D341Med (cell line): Measurements from ENCODE around the gene RGS13.

Source experiments
- DNase-seq: peaks from one replicate; pipeline ENCODE4 v3.0.0; 2012; ENCODE audit warnings: low spot score

RGS13 gene

DNA sequence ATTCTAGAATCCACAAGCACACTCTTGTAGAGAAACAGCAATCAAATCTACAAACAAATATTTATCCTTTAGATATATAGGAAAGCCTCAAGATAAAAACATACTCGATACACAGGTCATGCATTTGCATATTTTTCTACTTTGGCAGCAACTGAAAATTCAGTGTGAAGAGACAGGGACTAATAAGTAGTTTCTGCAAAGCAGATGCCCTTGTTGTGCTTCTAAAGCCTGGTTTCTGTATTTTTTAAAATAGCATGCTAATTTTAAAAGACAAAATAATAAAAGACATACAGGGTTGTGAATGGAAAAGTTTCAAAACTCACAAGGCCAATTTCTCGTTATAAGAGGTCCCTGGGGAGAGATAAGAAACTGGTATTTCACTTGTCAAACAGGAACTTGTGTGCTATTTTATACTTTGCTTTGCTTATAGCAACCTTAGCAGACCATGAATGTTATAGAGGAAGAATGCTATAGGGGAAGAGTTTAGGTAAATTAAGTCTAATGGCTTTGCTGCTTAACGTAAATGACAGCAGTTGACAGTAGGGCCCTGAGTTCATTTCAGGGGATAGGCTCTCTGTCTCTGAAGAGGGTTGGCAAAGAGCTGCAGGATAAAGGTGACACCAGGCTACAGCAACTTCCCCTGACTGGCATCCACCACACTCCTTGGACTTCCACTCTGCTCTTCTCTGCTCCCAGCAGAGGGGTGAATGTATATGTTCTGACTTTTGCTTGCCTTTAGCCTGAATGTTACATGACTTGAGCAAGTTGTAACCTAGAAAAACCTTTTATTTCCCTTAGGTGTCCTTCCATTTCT, 9.4 kb upstream of the RGS13 start:
- no peak for DNase-seq

DNA sequence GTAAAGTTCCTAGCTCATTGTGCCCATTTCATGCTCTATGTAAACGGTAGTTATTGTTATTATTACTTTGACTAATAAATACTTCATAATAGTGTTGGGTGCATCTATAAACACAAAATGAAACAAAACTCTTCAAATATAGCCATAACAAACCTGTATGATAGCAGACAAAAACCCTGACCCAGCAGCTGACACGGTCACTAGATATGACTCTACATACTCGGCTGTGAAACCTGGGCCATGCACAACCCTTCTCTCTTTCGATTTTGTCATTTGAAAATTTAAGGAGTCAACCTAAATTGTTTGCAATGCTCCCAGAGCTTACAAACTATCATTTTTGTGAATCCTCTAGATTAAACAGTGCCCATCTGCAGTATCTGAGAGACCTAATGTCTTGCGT, 8.0 kb upstream of the RGS13 start:
- DNase-seq: no peak

DNA sequence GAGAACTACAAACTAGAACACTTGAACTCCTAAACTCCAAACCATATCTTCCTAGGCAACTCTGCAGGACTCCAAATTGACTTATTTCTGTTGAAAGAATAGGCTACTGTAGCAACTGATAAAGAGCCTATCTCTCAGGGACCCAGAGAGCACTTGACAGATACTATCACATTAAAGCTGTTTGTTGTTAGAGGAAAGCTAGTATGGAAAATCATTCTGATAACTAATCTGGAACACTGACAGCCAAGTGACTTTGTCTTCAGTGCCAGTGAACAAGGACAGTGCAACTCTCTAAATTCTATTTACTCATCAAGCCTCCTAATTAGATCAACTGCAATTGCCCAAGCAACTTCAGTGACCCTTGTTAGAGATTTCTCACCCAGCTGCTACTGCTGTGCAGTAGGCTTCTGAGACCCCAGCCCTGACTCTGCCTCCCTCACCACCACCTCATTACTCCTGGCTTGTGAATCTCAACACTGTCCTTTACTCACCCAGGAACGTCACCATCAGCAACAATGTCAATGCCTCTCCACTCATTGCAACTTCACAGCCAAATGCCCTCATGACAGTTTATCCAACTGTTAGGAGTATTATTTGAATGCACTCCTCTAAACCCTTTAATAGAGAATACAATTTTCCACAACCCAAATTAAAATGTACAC, 7.4 kb upstream of the RGS13 start:
- DNase-seq: no peak

DNA sequence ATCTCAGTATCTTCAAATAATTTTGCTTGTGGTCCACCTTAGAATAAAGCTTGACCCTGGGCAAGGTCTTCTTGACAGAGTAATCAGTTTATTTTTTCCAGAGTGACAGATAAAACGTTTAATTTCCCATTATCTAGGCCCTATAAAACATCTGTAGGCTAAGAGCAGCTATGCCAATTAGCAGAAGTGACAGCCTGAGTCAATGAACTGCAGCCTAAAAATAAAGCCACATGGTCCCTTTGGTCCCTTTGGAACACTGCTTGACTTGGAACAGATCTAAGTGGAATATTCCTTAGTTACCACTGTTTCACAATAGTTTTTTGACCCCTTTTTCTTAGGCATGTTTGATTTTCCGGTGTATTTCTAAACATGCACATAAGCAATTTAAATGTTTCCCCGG, 6.3 kb upstream of the RGS13 start:
- no peak for DNase-seq

DNA sequence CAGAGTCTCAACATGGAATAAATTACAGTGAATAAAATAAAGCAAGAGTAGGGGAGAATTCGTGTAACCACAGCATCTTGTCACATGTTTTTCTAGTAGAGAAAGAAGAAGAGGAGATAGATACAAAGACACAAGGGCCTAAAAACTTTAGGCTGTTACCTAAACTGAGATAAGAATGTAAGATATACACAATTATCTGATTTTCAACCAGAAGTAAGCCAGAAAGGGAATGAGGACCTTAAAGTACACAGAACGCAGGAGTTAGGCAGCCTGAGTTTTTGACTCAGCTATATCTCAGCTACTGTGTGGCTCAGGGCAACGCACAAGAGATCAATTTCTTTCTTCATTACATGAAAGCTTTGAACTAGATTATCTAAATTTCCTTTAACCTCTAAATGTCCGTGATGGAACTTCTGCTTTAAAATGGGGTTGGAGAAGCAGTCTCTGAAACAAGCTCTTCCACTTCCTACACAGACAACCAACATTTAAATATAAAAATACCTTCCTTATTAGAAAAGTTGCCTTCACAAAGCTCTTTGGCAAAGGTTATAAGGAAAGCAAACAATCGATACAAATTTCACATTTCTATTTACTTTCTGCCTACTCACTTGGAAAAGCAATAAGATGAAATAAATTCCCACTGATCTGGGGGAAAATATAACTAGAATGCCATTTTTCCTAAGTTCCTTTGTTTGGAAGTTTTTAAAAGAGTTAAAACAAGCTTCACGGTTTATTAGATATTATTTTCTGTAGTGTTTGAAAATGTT, 5.2 kb upstream of the RGS13 start:
- DNase-seq: no peak

DNA sequence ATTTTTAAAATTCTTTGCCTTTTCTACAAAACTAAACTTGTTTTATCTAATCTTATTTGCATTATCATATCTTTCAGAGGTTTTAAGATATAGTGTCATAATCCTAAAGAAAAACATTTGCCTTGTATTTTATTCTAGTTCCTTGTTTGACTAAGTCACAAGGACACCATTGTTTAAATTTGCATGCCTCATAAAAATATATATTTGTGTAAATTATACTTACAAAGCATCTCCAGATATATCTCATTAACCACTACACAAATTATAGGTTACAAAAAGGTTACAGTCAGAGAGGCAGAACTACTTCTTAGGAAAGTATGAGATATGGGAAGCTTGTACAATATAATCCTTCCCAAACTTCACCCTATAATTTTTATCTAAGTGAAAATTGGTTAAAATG, 4.2 kb upstream of the RGS13 start:
- no peak for DNase-seq

DNA sequence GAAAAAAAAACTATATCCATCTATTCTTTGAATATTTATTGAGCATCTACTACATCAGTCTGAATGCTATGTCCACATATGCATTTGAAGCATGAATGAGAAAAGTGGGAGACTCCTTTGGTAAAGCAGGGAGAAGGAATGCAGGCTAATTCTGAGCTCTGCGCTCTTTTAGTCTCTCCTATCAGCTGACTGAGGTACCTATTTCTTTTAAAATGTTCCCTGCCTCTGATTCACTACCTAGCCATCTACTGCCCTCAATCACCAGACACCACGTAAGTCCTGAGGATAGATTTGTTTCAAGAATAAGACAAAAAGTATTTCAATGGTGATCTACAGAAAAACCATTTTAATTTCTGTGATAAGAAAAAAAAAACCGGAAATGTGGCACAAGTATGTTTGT, 3.8 kb upstream of the RGS13 start:
- DNase-seq: no peak

DNA sequence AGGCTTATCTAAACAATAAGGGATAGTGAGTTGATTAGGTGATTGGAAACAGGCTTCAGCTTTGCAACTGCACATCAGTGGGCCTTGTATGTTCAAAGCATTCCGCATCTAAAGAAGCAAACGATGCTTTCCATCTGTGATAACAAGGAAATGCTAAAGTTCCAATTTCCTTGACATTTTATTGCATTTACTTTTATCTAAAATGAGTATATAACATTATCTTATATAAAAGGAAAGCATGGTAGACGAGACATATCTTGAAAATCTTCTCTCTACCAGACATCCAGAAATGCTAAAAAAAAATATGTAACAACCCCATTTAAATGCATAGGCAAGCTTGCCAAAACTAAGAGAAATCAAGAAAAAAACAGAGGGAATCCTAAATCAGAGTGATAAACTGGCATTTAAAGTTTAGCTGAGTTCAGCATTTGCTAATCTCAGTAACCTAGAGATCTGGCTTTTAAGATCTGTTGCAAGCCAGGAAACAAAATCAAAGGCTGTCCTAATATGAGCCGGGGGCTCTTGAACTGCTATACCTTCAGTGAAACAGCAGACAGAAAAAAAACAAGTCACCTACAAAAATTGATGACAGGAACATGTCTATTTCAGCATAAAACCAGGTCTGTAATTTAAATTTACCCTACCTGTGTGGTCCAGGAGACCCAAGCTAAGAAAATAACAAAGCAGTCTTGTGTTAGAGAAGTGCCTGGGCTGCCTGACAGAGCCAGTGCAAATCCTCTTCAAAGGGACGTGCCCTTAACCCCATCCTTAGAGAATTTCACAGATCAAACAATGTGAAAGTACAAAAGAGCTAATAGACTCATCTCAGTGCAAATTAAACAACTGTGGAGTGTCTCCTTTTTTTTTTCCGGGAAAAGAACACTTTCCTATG, 3.1 kb upstream of the RGS13 start:
- no peak for DNase-seq

DNA sequence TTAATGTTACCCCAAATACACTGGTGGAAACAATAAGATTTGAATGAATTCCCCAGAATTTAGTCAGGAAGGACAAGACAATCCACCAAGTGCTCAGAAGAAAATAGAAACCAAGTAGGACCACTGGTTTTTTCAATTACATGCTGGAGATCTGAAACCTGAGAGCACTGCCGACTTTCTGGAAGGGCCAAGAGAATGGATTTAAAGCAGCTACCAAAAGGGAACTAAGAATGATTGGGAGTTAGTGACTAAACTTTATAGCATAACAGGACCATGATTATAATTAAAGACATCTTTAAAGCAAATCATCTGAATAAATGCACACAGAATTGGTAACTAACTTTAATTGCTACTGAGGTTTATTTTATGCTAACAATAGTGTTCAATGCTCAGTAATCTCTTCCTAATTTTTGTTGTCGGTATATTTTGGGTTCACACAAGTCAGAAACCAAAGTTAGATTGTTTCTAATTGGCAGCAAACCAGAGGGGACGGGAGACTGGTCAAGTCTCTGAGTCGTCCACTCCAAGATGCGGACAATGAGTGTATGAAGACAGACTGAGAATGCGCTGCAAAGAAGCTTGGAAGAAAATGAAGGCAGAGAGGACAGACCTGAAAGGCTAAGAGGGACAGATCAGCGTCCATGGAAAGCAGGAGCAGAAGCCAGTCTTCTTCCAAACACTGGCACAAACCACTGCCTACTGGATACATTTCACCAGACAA, 2.3 kb upstream of the RGS13 start:
- no peak for DNase-seq

DNA sequence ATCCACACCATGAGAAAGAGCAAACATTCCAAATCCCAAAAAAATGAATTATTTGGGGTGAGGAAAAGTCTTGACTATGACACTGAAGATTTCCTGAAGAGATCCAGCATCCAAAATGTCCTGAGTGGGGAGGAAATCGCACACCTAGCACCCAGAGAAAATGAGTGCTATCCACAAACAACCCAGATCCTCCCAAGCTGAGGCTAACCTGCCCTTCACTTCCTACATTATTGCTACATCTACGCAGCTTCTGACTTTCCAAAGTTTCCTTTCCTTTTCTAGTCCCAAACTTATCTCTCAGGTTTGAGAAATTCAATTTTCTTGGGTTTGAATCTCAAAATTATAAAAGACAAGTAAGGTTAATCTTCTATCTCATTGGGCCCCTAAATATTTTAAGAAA, 906 bp upstream of the RGS13 start:
- no peak for DNase-seq

DNA sequence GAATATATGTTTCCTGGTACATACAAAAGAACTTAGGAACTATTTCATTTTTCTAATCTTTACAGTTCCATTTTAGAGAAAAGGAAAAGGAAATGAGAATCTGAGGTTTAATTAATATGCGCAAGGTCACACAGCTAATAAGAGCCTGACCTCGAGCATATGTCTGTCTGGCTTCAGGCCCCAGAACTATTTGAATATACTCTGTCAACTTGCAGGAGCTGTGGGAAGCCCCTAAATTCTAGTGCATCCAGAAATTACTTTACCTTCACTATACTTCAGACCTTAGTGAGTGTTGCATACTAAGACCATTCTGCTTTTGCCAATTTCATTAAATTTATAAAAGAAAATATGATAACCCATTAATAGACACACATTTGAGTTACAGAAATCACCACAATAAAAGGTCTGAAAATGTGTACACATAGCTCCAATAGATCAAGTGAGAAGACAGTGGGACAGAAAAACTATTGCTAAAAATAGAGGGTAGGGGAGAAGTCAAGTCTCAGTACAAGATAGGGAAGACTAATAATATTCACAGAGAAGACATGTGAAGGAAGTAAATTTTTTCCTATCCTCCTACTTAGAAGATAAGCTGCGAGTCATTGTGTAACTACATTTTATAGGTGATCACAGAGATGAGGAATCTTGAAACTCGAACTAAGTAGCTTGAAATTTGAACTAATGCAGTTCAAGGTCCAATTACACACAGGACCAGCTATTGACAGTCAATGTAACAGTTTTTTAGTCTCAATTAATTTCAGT, 3.8 kb downstream of the RGS13 start:
- no peak for DNase-seq

DNA sequence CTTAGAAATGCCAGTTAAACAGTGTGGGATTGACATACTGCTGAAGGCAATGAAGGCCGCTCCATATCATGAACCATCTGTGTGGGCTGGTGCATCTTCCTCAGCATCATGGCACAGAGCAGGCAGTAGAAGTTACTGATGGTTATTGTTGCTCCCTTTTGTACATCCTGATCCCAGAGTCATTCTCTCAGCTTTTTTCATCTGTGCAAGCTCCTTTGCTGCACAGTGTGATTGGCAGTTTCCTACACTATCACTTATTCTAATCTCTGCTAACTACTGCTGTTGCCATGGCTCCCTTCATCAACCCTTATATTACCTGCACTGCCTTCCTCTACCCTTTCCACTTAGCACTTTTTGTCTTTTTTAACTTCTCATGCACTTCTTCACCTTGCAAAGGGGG, 16.2 kb downstream of the RGS13 start:
- DNase-seq: no peak

DNA sequence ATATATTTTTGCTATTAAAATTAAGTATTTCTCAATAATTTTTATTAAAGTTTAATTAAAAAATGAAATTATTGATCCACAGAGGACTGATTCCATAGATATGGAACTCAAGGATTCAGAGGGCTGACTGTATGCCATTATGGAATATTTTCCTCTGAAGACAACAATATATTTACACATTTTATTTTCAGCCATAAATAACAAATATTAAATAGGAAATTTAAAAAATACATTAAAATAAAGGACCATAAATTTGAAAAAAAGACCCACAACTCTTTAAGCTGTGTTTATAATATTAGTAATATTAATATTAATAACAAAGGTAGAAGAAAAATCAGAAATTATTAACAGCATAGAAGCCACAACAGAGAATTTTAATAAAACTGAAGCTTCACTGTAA, 18.2 kb downstream of the RGS13 start:
- no peak for DNase-seq

DNA sequence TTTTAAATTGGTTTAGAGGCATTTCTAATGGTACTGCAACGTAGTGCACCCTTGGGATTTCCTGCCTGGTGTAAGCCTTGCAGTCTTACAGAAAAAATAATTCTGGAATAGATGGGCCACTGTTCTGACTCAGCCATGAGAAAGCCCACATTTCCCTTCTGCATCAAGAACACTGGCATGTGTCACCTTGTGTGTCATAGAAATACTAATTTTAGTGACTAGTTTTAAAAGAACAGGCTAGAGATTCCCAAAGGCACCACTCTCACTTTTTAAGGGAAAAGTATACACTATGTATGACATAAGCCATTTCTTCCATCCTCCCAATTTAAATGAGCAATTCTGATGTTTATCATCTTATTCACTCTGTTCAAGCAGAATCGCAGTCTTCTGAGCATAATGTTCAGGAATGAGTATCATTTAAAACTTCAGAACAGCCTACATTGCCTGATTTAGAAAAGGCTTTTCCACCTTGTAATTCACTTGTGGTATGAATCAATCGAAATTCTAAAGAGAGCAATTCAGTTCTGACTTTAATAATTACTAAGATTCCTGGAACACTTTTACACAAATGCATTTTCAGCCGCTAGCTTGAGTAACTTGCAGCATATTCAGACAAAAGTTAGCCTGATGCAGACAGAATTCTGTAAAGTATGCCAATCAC, 18.8 kb downstream of the RGS13 start:
- no peak for DNase-seq

DNA sequence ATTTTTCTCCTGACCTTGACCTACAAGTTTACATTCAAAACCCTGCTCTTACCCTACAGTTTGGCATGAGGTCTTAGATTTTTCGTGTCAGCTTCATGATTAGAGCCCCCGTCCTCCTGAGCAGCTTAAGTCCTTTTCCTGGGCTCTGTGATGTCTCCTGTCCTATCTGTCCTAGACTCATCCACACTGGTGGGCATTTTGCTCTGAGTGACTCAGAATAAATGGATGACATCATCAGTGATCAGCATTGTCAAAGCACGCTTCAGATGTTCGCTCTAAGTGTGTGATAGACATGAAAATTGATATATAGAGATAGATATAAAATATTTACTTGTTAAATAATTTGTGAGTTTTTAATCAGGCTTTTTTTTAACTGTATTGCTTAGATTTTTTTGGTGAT, 21.8 kb downstream of the RGS13 start:
- no peak for DNase-seq

DNA sequence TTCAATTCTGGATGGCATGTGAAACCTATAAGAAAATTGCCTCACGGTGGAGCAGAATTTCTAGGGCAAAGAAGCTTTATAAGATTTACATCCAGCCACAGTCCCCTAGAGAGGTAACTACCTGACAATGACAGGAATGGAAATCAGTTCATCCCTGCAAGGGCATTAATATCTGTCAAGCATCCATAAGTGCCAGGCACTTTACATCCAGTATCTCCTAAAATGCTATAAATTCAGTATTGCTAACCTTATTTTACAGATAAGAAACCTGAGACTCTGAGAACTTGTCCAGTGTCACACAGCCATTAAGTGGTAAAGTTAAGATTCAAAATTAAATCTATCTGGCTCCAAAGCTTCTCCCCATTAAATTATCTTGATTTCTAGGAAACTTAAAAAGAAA, 22.3 kb downstream of the RGS13 start:
- no peak for DNase-seq

DNA sequence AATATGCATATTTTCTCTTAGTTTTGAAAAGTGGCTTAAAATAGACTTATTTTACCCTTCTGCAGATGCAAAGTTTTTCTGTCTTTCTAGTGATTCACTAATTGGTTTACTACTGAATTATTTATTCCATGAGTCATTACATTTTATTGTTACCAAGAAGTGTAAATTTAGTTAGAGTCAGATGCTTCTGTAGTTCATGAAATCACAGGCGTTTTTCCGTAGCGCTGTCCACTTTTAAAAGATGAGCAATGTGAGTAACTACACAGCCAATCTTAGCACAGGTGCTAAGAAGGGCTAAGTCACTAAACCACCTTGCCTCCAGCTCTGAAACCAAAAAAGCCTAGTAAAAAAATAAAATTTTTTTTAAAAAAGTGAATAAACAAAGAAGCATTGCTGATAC, 24.7 kb downstream of the RGS13 start:
- DNase-seq: no peak

DNA sequence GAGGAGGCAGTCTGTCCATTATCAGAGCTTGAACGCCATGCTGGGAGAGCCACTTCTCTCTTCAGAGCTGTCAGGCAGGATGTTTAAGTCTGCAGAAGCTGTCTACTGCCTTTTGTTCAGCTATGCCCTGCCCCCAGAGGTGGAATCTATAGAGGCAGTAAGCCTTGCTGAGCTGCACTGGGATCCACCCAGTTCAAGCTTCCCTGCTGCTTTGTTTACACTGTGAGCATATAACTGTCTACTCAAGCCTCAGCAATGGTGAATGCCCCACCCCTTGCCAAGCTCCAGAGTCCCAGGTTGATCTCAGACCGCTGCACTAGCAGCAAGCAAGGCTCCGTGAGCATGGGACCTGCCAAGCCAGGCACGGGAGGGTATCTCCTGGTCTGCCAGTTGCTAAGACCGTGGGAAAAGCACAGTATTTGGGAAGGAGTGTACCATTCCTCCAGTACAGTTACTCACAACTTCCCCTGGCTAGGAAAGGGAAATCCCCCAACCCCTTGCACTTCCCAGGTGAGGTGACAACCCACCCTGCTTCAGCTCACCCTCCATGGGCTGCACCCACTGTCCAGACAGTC, 32.5 kb downstream of the RGS13 start:
- no peak for DNase-seq

DNA sequence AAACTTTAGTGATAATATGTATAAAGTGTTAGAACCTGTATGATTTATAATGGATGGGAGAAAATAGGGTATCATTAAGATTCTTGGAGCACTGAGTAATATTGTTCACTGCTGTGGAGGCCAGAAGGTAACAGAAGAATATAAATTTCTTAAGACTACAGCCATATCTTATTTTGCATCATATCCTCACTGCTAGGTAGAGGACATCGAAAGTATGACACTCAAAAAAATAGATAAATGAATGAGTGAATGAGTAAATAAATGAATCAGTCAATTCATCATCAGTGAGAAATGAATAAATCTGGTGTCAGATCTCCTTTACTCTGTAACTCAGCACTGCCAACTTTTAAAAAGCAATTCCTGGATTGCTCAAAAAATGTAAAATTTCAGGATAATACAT, 33.2 kb downstream of the RGS13 start:
- no peak for DNase-seq

DNA sequence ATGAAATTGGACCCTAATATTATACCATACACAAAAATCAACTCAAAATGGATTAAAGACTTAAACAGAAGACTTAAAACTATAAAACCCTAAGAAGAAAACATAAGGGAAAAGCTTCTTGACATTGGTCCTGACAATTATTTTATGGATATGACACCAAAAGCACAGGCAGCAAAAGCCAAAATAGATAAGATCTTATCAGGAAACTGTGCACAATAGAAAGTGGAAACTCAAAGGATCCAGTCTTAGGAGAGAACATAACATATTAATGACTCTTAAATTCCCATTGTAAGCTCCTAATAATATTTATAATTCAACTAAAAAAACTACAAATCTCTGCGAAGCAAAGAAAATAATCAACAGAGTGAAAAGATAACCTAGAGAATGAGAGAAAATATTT, 39.8 kb downstream of the RGS13 start:
- no peak for DNase-seq
